ENCODE data around the gene MAML2. TPM values are rescaled to one million over a fixed set of nuclear protein-coding genes. Genes with fewer than 3 reads are reported as not detected.

The MAML2 gene
- total and polyA plus RNA-seq, 2 experiments from 2014 or later, result 1.1 to 8.2 TPM

- Histone ChIP-seq H3K4me1 (ENCODE audit: low read depth) (peaks cover 18% of the 10 kb centered on the region), H3K27ac (no peak overlapping the region), H3K9me3 (ENCODE audit: low read depth) (no peaks in the 10 kb centered on the region), H3K4me3 (no peak overlapping the region), H3K27me3 (no peaks in the 10 kb centered on the region), H3K36me3 (no peaks in the 10 kb centered on the region)
- no peak for TF ChIP-seq CTCF (IDR thresholded peaks at IDR 0.05; ENCODE audit: low read depth, low read length)
- peak in 1 of 2 donors; percentile 29 for DNase-seq (ENCODE audit: low read depth in 1 of 2, low spot score in 1 of 2)
Measured at GRCh38 chr11:95993438-95994298, 349.3 kb downstream of the MAML2 start.

DNA sequence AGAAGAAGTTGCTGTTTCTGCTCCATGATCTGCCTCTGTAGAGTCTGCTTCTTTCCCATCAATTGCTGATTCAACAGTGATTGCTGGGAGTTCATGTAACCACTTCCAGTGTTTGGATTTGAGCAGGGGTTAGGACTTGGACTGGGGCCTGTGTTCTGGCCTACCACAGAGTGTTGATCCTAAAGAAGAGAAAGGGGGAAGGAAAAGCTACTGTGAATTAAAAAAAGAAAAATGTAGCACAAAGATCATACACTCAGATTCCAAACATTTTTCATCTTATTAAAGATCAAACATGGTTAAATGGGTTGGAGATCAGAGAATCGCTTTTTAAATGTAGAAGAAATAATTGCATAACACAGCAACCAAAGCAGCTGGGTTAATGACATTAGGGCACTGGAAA is 351.4 kb downstream of the MAML2 start:
- no peak overlapping the region for H3K27ac ChIP-seq
- H3K4me1 ChIP-seq (ENCODE audit: low read depth), result peaks cover 12% of the 10 kb centered on the region
- H3K27me3 ChIP-seq, result no peaks in the 10 kb centered on the region
- no peak overlapping the region for H3K4me3 ChIP-seq
- H3K36me3 ChIP-seq, result no peaks in the 10 kb centered on the region
- TF ChIP-seq CTCF (IDR thresholded peaks at IDR 0.05; ENCODE audit: low read depth, low read length), result no peak
- no peaks in the 10 kb centered on the region for H3K9me3 ChIP-seq (ENCODE audit: low read depth)
- no peak for DNase-seq (ENCODE audit: low read depth in 1 of 2, low spot score in 1 of 2)

DNA sequence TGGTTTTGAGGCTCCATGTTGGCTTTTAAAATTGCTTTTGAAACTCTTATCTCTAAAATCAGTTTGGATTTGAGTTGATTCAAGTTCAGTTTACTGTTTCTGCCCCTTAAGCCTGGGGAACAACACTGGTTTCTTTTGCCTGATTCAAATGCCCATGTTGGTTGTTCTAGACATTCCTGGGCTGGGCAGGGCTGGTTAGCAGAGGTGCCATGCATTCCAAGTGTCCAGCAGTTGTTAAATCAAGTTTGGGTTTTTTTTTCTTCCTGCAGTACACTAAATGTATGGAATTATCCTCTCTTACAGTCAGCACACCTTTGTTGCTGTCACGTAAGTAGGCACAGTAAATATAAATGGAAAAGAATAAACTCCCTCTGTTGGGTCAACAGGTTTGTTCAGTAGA is 351.9 kb downstream of the MAML2 start:
- H3K36me3 ChIP-seq, result no peaks in the 10 kb centered on the region
- no peak for DNase-seq (ENCODE audit: low read depth in 1 of 2, low spot score in 1 of 2)
- no peaks in the 10 kb centered on the region for H3K27me3 ChIP-seq
- H3K4me1 ChIP-seq (ENCODE audit: low read depth), result peaks cover 12% of the 10 kb centered on the region
- no peaks in the 10 kb centered on the region for H3K9me3 ChIP-seq (ENCODE audit: low read depth)
- no peak overlapping the region for H3K27ac ChIP-seq
- TF ChIP-seq CTCF (IDR thresholded peaks at IDR 0.05; ENCODE audit: low read depth, low read length), result no peak
- H3K4me3 ChIP-seq, result no peak overlapping the region

GRCh38 chr11:95989780-95990179 is 353.2 kb downstream of the MAML2 start:
- DNase-seq (ENCODE audit: low read depth in 1 of 2, low spot score in 1 of 2), result no peak
- no peak overlapping the region for H3K4me3 ChIP-seq
- H3K9me3 ChIP-seq (ENCODE audit: low read depth), result no peaks in the 10 kb centered on the region
- peaks cover 10% of the 10 kb centered on the region for H3K4me1 ChIP-seq (ENCODE audit: low read depth)
- no peak for TF ChIP-seq CTCF (IDR thresholded peaks at IDR 0.05; ENCODE audit: low read depth, low read length)
- no peaks in the 10 kb centered on the region for H3K27me3 ChIP-seq
- no peak overlapping the region for H3K27ac ChIP-seq
- H3K36me3 ChIP-seq, result no peaks in the 10 kb centered on the region

DNA sequence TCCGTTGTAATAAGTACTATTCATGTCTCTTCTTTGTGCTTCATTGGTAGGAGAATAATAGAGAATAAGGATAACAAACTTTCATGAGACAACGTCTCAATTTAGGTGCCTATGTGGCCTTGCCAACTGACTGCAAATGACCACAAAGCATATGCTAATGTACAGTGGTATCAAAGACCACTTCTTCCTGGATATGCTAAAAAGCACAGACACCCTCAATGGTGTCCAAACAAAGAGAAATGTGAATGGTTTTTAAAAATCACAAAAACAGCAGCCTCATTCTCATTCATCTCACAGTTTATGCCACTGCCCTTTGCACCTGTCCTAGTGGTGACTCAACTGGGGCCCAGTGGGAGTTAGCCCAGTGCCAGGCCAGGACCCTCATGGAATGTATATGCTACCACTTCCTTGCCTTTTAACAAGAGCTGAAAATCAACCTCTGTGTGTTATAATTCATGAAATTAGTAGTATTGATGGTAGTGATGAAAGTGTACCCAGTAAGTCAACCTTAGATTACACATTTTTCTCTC is 353.9 kb downstream of the MAML2 start:
- Histone ChIP-seq H3K4me1 (ENCODE audit: low read depth) (peaks cover 3% of the 10 kb centered on the region), H3K27ac (no peak overlapping the region)
- no peak for TF ChIP-seq CTCF (IDR thresholded peaks at IDR 0.05; ENCODE audit: low read depth, low read length)

More for the DNA sequence above, 353.9 kb downstream of the MAML2 start:
- H3K9me3 ChIP-seq (ENCODE audit: low read depth), result no peaks in the 10 kb centered on the region
- no peak for DNase-seq (ENCODE audit: low read depth in 1 of 2, low spot score in 1 of 2)
- no peak overlapping the region for H3K4me3 ChIP-seq
- H3K36me3 ChIP-seq, result no peaks in the 10 kb centered on the region
- H3K27me3 ChIP-seq, result no peaks in the 10 kb centered on the region
